HG02763 (cell line): ENCODE measurements around the gene NOBOX.
"Not testable (repeated sequence)": the region's sequence is repeated elsewhere in the genome, so short reads cannot be mapped to it uniquely, and the experiment has no call there.

ENCODE experiments used
- ATAC-seq: cut with Tn5 transposase; IDR thresholded peaks from one replicate; pipeline ENCODE4 v1.9.1; 2021; ENCODE audit warnings: mild to moderate bottlenecking, moderate library complexity; ENCODE audit not compliant: unreplicated experiment

Gene NOBOX

GRCh38 chr7:144403649-144404061 is at the start of gene NOBOX:
NOBOX (minus strand) TSS chr7:144403693.
- ATAC-seq: no peak

GRCh38 chr7:144452064-144452463 is 48.6 kb upstream of the NOBOX start:
- no peak for ATAC-seq

- no peak for ATAC-seq
These were observed 42.1 kb upstream of the NOBOX start for GRCh38 chr7:144445590-144445989.

GRCh38 chr7:144439717-144440205 is 36.3 kb upstream of the NOBOX start:
- ATAC-seq: no peak

- no peak for ATAC-seq
These were observed 35.3 kb upstream of the NOBOX start for GRCh38 chr7:144438759-144439158.

- ATAC-seq: no peak
These were observed 34.1 kb upstream of the NOBOX start for GRCh38 chr7:144437370-144438191.

- no peak for ATAC-seq
These were observed 33.0 kb upstream of the NOBOX start for GRCh38 chr7:144436500-144436899.

GRCh38 chr7:144428431-144428830 is 24.9 kb upstream of the NOBOX start:
- ATAC-seq: no peak

- not testable (repeated sequence) for ATAC-seq
These were observed 24.0 kb upstream of the NOBOX start for GRCh38 chr7:144427539-144427938.

- ATAC-seq: not testable (repeated sequence)
These were observed 15.4 kb upstream of the NOBOX start for GRCh38 chr7:144418931-144419330.

- no peak for ATAC-seq
These were observed 12.8 kb upstream of the NOBOX start for GRCh38 chr7:144416341-144416740.

- ATAC-seq: no peak
These were observed 12.4 kb upstream of the NOBOX start for GRCh38 chr7:144415858-144416257.

- no peak for ATAC-seq
These were observed 11.3 kb upstream of the NOBOX start for GRCh38 chr7:144414815-144415214.

GRCh38 chr7:144410441-144410840 is 6.9 kb upstream of the NOBOX start:
- ATAC-seq: no peak

GRCh38 chr7:144408121-144408520 is 4.6 kb upstream of the NOBOX start:
- no peak for ATAC-seq

GRCh38 chr7:144407266-144407931 is 3.9 kb upstream of the NOBOX start:
- no peak for ATAC-seq

- ATAC-seq: no peak
These were observed 1.5 kb upstream of the NOBOX start for GRCh38 chr7:144404946-144405345.

- no peak for ATAC-seq
These were observed 391 bp downstream of the NOBOX start for GRCh38 chr7:144403102-144403501.

GRCh38 chr7:144401490-144401889 is 2.0 kb downstream of the NOBOX start:
- no peak for ATAC-seq

- no peak for ATAC-seq
These were observed 3.5 kb downstream of the NOBOX start for GRCh38 chr7:144399946-144400345.

GRCh38 chr7:144398911-144399310 is 4.6 kb downstream of the NOBOX start:
- no peak for ATAC-seq

GRCh38 chr7:144398291-144398690 is 5.2 kb downstream of the NOBOX start:
- ATAC-seq: no peak
